HG02943 (cell line): ENCODE results near the gene PGLYRP3.
"Not testable (repeated sequence)": the region's sequence is repeated elsewhere in the genome, so short reads cannot be mapped to it uniquely, and the experiment has no call there.

Experiments
- ATAC-seq: cut with Tn5 transposase; IDR thresholded peaks from one replicate; pipeline ENCODE4 v1.9.1; 2021; ENCODE audit warnings: mild to moderate bottlenecking, low read depth, moderate library complexity; ENCODE audit not compliant: unreplicated experiment

PGLYRP3 gene

GRCh38 chr1:153322568-153322967 is 9.8 kb upstream of the PGLYRP3 start:
- no peak for ATAC-seq

- not testable (repeated sequence) for ATAC-seq
Measured at GRCh38 chr1:153318145-153318544, 5.4 kb upstream of the PGLYRP3 start.

- not testable (repeated sequence) for ATAC-seq
Measured at GRCh38 chr1:153316013-153316412, 3.3 kb upstream of the PGLYRP3 start.

GRCh38 chr1:153314388-153314787 is 1.6 kb upstream of the PGLYRP3 start:
- not testable (repeated sequence) for ATAC-seq

- ATAC-seq = no peak
Measured at GRCh38 chr1:153313288-153313687, 536 bp upstream of the PGLYRP3 start.

- ATAC-seq = no peak
Measured at GRCh38 chr1:153310526-153310925, 2.2 kb downstream of the PGLYRP3 start.

GRCh38 chr1:153309441-153309840 is 3.3 kb downstream of the PGLYRP3 start:
- ATAC-seq = no peak

GRCh38 chr1:153308540-153308939 is 4.2 kb downstream of the PGLYRP3 start:
- ATAC-seq = no peak

GRCh38 chr1:153307221-153307600 is 5.5 kb downstream of the PGLYRP3 start:
- no peak for ATAC-seq

- no peak for ATAC-seq
Measured at GRCh38 chr1:153306303-153307220, 6.2 kb downstream of the PGLYRP3 start.

GRCh38 chr1:153305682-153306081 is 7.1 kb downstream of the PGLYRP3 start:
- ATAC-seq = no peak

- ATAC-seq = no peak
Measured at GRCh38 chr1:153302308-153302707, 10.4 kb downstream of the PGLYRP3 start.

GRCh38 chr1:153293851-153294250 is 18.9 kb downstream of the PGLYRP3 start:
- no peak for ATAC-seq

- no peak for ATAC-seq
Measured at GRCh38 chr1:153293480-153293775, 19.3 kb downstream of the PGLYRP3 start.

GRCh38 chr1:153292740-153293479 is 19.8 kb downstream of the PGLYRP3 start:
- no peak for ATAC-seq

GRCh38 chr1:153292185-153292584 is 20.6 kb downstream of the PGLYRP3 start:
- no peak for ATAC-seq

GRCh38 chr1:153291514-153291913 is 21.2 kb downstream of the PGLYRP3 start:
- ATAC-seq = no peak

GRCh38 chr1:153288634-153289275 is 24.0 kb downstream of the PGLYRP3 start:
- no peak for ATAC-seq

GRCh38 chr1:153277852-153278251 is 34.9 kb downstream of the PGLYRP3 start:
- ATAC-seq = no peak

GRCh38 chr1:153272186-153272585 is 40.6 kb downstream of the PGLYRP3 start:
- no peak for ATAC-seq

- no peak for ATAC-seq
Measured at GRCh38 chr1:153271711-153272110, 41.0 kb downstream of the PGLYRP3 start.
